Measurements from ENCODE around the gene ACTL6B. TPM values are rescaled to one million over a fixed set of nuclear protein-coding genes. Genes with fewer than 3 reads are reported as not detected.

ACTL6B gene
- total RNA-seq, 1 experiment from 2014 or later = 0.14 TPM

DNA sequence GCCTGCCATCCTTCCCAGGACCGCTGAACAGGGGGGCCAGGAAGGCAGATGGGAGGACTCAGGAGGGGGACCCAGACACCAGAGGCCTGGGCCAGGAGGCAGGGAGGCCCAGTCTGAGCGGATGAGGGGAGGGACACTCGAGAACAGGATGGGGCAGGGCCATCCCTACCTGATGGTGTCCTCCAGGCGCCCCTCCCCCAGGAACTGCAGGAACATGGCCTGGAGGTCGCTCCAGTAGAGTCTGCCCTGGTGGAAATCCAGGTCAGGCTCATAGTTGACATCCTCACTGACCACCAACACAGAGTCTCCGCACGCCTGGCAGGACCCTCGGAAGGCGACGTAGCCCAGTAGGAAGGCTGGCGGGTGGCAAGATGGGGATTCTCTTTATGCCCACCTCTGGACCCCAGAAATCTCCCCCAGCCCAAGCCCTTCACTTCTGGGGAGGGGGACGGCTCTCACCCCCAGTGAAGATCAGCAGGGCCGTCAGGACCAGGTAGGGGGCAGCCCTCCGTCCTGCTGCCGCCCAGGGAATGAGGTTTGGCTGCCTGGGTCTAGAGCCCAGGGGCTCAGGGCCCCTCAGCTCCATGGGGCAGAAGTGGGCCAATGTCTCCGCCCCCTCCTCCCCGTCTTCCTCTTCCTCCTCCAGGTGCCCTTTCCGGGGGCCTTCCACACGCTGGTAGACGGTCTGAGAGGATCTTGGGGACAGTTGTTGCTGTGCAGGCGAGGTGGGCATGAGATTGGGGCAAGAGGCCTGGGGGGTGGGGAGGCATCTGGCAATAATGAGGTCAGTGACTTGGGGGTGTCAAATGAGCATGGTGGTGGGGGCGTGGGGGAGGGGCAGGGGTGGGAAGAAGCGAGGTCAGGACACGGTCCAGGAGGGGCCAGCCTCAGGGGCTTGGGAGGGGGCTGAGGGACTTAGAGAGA lies 15.5 kb downstream of the ACTL6B start:
- in situ Hi-C loops (cut with HindIII; ENCODE audit: low sequenced_read_pairs) = no loop called here
- DNase-seq (ENCODE audit: low spot score) = no peak

DNA sequence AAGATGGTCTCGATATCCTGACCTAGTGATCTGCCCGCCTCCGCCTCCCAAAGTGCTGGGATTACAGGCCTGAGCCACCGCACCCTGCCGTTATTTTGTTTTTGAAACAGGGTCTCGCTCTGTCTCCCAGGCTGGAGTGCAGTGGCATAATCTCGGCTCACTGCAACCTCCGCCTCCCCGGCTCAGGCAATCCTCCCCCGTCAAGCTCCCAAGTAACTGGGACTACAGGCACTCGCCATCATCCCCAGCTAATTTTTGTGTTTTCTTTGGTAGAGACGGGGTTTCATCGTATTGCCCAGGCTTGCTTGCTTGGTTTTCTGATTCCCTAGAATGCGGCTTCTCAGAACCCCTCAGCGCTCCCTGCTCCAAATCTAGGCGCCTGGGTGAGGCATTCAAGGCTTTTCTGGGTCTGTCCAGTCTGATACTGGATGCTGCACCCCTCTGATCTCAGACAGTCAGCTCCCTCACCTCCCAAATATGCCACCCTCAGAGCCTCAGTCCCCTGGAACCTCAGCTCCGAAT lies 16.2 kb downstream of the ACTL6B start:
- in situ Hi-C loops (cut with HindIII; ENCODE audit: low sequenced_read_pairs) = no loop called here
- no peak for DNase-seq (ENCODE audit: low spot score)

DNA sequence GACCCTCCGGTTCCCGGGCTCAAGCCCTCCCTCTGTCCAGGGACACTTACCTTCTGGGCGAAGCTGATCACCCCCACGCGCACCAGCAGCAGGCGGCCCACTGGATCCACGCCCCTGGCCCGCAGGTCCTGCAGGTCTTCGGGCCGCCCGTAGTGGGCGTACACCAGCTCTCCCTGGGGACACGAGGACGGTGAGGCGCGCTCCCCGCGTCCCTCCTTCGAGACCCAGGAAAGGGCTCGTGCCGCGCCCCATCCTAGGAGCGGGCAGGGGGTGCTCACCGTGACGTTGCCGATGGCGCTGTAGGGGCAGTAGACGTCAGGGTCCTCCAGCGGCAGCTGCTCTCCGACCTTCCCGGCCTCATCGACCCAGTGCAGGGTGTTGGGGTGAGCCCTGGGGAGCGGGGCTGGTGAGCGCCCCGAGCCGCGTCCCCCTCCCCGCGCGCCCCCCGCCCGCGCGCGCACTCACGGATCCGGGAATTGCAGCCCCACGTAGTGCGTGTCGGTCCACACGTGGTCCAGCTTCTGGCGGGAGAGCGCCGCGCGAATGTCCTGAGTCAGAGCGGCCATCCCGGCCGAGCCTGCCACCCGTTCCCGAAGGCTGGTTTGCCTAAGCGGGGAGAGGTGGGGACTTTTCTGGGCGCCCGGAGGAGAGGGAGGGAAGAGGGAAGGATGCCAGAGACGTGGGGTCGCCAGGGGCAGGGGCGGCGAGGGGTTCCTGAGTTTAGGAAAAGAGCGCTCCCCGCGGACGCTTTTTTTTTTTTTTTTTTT lies 23.1 kb downstream of the ACTL6B start:
- DNase-seq (ENCODE audit: low spot score) = no peak

DNA sequence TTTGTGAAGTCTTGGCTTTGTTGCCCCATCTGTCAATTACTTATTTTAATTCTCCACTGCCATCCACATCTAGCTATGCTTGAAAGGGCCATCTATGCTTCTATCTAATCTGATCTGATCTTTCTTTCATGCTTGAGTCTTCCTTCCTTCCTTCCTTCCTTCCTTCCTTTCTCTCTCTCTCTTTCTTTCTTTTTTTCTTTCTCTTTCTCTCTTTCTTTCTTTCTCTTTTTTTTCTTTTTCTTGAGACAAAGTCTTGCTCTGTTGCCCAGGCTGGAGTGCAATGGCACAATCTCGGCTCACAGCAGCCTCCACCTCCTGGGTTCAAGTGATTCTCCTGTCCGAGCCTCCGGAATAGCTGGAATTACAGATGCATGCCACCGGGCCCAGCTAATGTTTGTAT lies 26.2 kb downstream of the ACTL6B start:
- DNase-seq (ENCODE audit: low spot score) = no peak
- in situ Hi-C loops (cut with HindIII; ENCODE audit: low sequenced_read_pairs) = no loop called here

More for the DNA sequence above, 23.1 kb downstream of the ACTL6B start:
- in situ Hi-C loops (cut with HindIII; ENCODE audit: low sequenced_read_pairs) = no loop called here

DNA sequence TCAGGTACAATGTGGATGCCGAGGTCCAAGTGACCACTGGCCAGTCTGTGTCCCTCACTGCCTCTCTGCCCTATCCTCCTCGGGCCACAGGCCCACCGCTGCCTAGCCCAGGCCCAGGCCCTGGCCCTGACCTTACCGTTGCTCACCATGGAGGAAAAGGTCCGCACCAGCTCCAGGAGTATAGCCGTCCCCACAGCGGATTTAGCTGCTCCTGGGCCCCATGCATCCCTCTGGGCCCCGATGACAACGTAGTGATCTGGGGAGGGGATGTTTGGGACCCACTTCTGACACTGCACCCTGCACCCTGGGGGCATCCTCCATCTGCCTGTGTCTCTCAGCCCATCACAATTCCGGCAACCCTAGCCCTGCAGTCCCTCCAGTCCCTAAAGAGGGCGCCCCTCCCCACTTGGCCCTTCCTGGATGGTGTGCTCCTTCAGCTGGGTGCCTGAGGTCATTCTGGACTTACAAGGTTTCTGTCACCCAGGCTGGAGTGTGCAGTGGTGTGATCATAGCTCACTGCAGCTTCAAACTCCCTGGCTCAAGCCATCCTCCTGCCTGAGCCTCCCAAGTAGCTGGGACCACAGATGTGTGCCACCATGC lies 27.0 kb downstream of the ACTL6B start:
- in situ Hi-C loops (cut with HindIII; ENCODE audit: low sequenced_read_pairs) = no loop called here

DNA sequence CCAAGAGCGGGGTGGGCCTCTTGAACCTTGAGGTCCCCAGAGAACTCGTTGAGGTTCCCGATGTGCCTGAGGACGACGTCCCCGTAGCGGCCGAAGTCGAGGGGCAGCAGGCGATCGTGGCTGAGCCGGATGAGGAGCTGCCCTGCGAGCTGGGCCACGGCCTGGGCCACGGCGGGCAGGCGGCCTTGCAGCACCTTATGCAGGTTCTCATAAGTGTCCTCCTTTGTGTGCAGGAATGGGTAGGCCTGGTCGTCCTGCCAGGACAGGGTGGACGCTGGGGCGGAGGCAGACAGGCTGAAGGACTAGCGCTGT lies 29.1 kb downstream of the ACTL6B start:
- no peak for DNase-seq (ENCODE audit: low spot score)

More for the DNA sequence above, 27.0 kb downstream of the ACTL6B start:
- DNase-seq (ENCODE audit: low spot score) = peak; percentile 36

DNA sequence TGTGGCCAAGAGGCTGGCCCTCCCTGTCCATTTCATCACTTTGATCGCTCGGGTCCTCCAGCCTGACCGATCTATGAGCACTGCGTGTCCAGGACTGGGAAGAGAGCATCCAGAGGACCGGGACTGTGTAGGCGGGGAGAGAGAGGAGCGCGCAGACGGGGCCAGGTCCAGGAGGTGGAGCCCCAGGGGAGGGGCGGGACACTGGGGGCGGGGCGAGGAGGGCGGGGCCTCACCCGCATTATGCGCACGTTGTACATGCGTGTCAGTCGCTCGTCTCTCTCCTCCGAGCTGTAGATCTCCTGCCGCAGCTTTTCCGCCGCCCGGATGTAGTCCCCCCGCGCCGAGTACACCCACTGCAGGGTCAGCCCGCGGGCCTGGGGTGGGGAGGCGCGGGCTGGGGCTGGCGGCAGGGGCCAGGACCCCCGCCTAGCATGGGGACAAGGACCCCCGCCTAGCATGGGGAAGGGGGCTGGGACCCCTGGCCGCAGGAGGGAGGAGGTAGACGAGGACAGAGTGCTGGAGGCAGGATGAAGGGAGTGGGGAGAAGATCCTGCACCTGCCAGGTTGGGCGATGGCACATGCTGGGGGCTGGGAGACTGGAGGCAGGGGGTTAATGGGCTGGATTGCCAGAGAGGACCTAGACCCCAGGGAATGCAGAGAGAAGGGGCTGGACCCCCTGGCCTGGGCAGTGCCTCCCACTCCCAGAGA lies 29.6 kb downstream of the ACTL6B start:
- DNase-seq (ENCODE audit: low spot score) = peak; percentile 86
- in situ Hi-C loops (cut with HindIII; ENCODE audit: low sequenced_read_pairs) = no loop called here

More for the DNA sequence above, 29.1 kb downstream of the ACTL6B start:
- in situ Hi-C loops (cut with HindIII; ENCODE audit: low sequenced_read_pairs) = no loop called here

DNA sequence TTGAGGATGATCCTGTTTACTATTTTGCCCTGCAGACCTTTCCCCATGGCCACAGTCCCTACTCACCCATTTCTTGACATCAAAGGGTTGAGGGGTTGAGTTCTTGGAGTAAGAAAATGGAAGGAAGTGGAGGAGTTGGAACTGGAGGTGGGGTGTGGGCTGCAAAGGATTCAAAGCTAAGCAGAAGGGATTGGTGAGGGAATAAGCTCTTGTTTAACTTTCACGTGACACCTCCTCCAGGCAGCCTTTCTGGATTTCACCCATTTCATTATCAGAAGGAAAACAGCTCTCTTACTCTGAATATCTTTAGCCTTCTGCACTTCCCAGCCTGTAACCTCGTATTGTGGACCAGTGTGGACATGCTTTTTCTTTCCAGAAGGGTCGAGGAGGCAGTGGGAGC lies 30.2 kb downstream of the ACTL6B start:
- no peak for DNase-seq (ENCODE audit: low spot score)
- in situ Hi-C loops (cut with HindIII; ENCODE audit: low sequenced_read_pairs) = no loop called here

DNA sequence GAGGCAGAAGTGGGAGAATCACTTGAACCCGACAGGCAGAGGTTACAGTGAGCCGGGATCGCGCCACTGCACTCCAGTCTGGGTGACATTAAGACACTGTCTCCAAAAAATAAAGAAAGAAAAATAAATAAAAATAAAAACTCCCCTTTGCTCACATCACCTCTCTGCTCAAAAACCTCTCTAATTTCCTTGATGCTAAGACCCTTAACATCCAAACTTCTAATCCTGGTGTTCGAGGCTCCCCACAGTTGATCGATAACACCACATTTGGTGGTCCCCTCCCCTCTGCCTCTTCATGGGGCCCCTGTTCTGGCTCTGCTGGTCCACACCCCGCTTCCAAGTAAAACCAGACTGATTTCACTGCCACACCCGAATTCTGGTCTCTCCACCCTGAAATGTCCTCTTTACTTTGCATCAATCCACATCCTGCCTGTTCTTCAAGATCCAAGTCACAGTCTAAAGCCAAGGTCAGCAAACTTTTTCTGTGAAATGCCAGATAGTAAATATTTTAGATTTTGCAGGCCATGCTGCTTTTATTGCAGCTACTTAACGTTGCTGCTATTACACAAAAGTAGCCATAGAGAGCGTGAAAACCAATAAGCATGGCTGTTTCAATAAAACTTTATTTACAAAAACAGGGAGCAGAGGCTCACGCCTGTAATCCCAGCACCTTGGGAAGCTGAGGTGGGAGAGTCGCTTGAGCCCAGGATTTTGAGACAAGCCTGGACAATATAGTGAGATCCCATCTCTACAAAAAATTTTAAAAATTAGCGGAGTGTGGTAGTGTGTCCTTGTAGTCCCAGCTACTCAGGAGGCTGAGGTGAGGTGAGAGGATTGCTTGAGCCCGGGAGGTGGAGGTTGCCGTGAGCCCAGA lies 32.1 kb downstream of the ACTL6B start:
- in situ Hi-C loops (cut with HindIII; ENCODE audit: low sequenced_read_pairs) = no loop called here
- no peak for DNase-seq (ENCODE audit: low spot score)

DNA sequence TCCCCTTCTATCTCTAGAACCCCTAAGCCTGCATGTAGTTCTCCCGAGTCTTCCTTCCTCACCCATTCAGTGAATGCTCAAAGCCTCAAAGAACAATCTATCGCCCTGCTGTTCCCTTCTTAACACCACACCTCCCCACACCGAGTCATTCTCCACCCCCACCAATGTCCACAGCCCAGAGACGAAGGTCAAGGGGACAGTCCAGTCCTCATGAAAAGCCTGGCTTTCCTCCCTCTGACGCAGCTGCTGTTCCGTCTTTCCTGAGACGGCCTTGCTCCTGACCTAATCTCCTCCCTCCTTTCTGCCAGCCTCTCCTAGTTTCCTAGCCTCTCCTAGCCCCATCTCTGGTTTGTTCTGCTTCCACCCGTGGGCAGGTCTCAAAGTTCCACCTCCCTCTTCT lies 34.7 kb downstream of the ACTL6B start:
- in situ Hi-C loops (cut with HindIII; ENCODE audit: low sequenced_read_pairs) = no loop called here
- no peak for DNase-seq (ENCODE audit: low spot score)

DNA sequence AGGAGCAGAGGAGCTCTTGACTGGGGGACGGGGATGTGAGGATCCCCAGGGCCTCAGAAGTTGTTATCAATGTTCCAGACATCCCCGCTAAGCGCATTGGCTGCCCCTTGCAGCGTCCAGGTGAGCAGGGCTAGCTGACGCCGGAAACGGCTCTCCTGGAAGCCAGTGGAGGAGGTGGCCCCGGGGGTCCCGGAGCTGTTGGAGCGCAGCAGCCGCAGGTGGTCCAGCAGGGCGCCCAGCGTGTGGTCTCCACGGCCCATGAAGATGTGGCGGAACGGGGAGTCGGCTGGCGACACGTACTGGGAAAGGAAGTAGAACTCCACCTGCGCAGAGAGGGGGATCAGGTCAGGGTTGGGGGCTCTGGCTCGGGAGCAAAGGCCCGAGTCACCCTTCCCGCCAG lies 35.4 kb downstream of the ACTL6B start:
- in situ Hi-C loops (cut with HindIII; ENCODE audit: low sequenced_read_pairs) = no loop called here
- no peak for DNase-seq (ENCODE audit: low spot score)

DNA sequence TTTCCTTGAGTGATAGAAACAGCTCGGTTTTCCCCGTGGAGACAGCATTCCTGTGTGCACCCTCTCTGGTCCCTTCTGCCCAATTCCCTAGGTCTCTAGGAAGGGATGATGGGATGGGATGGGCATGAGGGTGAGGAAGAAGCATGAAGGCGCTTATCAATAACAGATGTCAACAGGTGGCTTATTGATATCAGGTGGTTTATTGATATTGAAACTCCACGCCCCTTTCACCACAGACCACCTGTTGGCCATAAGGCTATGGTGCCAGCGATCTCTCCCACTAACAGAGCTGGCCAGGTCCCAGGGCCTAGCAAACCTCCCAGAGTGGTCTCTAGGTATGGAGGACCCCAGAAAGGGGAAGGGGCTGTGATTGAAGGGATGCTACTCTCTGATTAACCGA lies 36.0 kb downstream of the ACTL6B start:
- in situ Hi-C loops (cut with HindIII; ENCODE audit: low sequenced_read_pairs) = no loop called here
- no peak for DNase-seq (ENCODE audit: low spot score)

DNA sequence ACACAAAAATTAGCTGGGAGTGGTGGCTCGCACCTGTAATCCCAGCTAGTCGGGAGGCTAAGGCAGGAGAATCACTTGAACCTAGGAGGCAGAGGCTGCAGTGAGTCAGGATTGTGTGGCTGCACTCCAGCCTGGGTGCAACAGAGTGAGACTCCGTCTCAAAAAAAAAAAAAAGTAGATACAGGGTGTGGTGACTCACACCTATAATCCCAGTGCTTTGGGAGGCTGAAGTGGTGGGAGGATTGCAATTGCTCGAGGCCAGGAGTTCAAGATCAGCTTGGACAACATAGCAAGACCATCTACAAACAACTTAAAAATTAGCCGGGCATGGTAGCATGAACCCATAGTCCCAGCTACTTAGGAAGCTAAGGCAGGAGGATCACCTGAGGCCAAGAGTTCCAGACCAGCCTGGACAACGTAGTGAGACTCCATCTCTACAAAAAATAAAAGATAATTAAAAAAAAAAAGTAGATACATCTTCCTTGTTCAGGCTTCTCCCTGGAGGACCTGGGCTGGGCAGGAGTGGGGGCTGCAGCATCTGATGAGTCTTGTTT lies 41.9 kb downstream of the ACTL6B start:
- DNase-seq (ENCODE audit: low spot score) = no peak
- in situ Hi-C loops (cut with HindIII; ENCODE audit: low sequenced_read_pairs) = no loop called here

DNA sequence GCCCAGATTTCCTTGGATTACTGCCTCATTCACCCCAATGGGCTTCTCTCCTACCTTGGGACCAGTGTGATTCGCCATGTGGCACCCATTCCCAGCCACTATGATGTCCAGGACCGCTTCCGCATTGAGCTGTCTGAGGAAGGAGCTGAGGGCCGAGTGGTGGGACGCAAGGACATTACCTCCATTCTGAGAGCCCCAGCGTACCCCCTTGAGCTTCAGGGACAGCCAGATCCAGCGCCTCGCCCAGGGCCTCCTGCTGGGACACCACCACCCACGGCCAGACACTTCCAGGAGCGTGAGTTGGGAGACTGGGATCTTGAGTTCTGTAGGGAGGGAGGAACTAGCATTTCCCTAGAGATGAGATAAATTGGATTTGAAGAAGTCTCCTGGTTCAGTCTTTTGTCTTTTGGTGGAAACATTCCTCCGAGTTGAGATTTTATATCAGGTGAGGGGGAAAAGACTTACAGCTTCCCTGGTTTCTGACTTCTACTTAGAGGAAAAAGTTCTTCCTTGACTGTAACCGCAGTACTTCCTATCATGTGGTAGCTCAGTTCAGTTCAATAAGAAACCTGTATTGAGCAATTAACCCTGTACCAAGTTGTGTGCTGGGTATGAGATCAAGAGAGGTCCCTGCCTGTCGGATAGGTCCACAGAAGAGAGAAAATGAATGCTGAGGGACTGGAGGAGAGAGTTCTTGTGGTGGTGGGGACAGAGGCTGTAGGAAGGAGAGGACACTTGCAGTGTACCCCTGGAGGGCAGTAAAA lies 42.7 kb downstream of the ACTL6B start:
- in situ Hi-C loops (cut with HindIII; ENCODE audit: low sequenced_read_pairs) = no loop called here
- DNase-seq (ENCODE audit: low spot score) = no peak

DNA sequence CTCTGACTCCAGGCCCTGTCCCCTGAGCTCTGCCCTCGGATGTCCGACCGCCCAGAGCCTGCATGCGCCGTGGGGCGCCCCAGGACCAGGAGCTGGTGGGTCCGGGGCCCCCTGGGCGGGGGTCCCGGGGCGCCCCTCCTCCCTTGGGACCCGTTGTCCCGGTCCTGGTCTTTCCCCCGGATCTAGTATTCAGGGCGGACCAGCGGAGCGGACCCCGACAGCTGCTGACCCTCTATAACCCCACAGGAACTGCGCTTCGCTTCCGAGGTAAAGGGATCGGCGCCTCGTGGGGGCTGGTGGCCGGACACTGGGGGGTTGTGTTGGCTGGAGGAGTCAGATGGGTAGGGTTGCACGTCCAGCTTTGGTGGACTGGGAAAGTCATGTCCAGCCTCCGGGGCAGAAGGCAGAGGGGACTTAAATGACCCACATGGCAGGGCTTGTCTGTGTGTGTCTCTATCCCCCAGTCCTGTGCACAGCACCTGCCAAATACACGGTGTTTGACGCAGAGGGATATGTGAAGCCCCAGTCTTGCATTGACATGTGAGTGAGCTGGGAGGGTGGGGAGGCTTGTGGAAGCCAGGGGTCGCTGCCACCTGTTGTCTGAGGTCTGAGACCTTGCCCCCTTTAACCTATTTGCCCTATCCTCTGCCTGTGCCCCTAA lies 43.4 kb downstream of the ACTL6B start:
- in situ Hi-C loops (cut with HindIII; ENCODE audit: low sequenced_read_pairs) = no loop called here

DNA sequence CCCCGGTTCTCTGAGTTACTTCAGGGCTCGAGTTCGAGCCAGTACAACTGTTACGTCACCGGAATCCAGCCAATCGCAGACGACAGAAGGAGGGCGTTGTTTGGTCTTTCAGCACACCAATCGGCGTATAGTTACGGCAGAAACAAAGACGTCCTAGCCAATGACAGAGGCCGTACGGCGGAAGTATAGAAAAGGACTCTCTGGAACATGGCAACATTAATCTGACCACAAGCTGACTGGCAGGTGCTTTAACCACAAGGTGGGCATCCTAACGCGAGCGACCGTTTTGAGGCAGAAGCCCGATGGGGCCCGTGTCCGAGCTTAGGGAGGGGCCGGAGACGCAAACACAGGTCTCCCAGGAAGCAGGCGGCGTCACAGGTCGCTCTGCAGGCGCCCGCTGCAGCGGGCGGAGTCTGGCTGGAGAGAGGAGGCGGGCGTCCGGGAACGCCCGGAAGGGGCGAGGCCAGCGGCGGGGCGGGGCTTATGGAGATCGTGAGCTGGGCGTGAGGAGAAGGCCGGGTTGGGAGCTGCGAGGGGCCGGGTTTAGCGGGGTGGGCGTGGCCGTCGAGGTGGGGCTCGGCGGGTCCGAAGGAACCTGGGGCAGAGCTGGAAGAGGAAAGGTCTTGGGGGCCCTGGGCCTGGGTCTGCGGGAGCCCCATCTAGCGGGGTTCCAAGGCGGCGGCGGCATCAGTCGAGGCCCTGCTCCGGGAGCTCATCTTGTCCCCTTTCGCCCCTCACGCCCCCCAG lies 44.1 kb downstream of the ACTL6B start, which contains the start of gene MOSPD3:
Gene MOSPD3 (plus strand): TSS at position 558 of the 747 bp plus-strand sequence. CDS start 252 bp downstream, outside the sequence.
- in situ Hi-C loops (cut with HindIII; ENCODE audit: low sequenced_read_pairs) = no loop called here

More for the DNA sequence above, 43.4 kb downstream of the ACTL6B start:
- no peak for DNase-seq (ENCODE audit: low spot score)

More for the DNA sequence above, 44.1 kb downstream of the ACTL6B start, which contains the start of gene MOSPD3:
- peak; percentile 100 for DNase-seq (ENCODE audit: low spot score)

Measured in G401 (cell line).